H1 (cell line): ENCODE measurements around the gene CYTIP. TPM values are rescaled to one million over a fixed set of nuclear protein-coding genes. Genes with fewer than 3 reads are reported as not detected.

Source experiments
- CBX5 ChIP-seq: fragments of 300-800, 300-1000 bp; sonication (generic); IDR thresholded peaks from 2 replicates; pipeline ENCODE4 v1.7.1; 2016; ENCODE audit warnings: antibody characterized with exemption, low read length, low read depth
- RAD21 ChIP-seq, 2 experiments: IDR thresholded peaks in 1 of 2; conservative IDR thresholded peaks in 1 of 2; 2 replicates each; pipeline ENCODE4 v1.6.1; 2011; ENCODE audit warnings: low read depth in 2 of 2, low read length in 2 of 2, improper control_type of control experiment in 1 of 2, inconsistent platforms in 1 of 2, mild to moderate bottlenecking in 1 of 2, moderate library complexity in 1 of 2
- RFX5 ChIP-seq: IDR thresholded peaks from 2 replicates; pipeline ENCODE4 v1.6.1; 2011; ENCODE audit warnings: low read depth, low read length, improper control_type of control experiment, borderline replicate concordance
- TBP ChIP-seq: IDR thresholded peaks from 2 replicates; pipeline ENCODE4 v1.6.1; 2011; ENCODE audit warnings: low read depth, low read length, improper control_type of control experiment
- polyA plus RNA-seq, 7 experiments: library from polyadenylated mRNA; depleted of rRNA in 3 of 7; stranded (reverse) in 5 of 7; unstranded in 2 of 7; fragments of >200 nt in 5 of 7; fragments of 200-250 nt in 2 of 7; gene quantifications; 1 replicate in 5 of 7; 2 replicates in 1 of 7; 4 replicates in 1 of 7; pipeline versions ENCODE4 v1.2.1 to v1.2.3, GENCODE V29; 2011 to 2013; ENCODE audit warnings: missing spikeins in 2 of 7, mixed read lengths in 2 of 7
- total RNA-seq: library from RNA; stranded (reverse); fragmentation: NEBNext Ultra II Directional; extraction: Animal tissue kit (Norgen Biotek cat#: 25700); gene quantifications from 2 replicates; pipeline ENCODE4 v1.2.1, GENCODE V29; 2021
- TF ChIP-seq, protein P1 (sequence below): IDR thresholded peaks from 2 replicates; pipeline ENCODE4 v1.6.1; 2012; ENCODE audit warnings: inconsistent platforms

CYTIP gene
- total and polyA plus RNA-seq, 2 of the 8 experiments (the other 6 are each of a cell fraction or from before 2014, with no cell fraction given) = 0.12 TPM; not detected in 1

- TF ChIP-seq TBP = no peak
- TF ChIP-seq CBX5 = no peak
- no peak for TF ChIP-seq RFX5
- TF ChIP-seq, protein P1, sequence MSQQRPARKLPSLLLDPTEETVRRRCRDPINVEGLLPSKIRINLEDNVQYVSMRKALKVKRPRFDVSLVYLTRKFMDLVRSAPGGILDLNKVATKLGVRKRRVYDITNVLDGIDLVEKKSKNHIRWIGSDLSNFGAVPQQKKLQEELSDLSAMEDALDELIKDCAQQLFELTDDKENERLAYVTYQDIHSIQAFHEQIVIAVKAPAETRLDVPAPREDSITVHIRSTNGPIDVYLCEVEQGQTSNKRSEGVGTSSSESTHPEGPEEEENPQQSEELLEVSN = no peak
- no peak for TF ChIP-seq RAD21 (IDR thresholded peaks at IDR 0.05 in 1 of 2, conservative IDR thresholded peaks at IDR 0.05 in 1 of 2; ENCODE audit: low read depth in 2 of 2, low read length in 2 of 2)
These were observed 10.5 kb downstream of the CYTIP start (continued) for GRCh38 chr2:157433394-157433793.
